Measurements from ENCODE around the gene PLEKHG4.

DNA sequence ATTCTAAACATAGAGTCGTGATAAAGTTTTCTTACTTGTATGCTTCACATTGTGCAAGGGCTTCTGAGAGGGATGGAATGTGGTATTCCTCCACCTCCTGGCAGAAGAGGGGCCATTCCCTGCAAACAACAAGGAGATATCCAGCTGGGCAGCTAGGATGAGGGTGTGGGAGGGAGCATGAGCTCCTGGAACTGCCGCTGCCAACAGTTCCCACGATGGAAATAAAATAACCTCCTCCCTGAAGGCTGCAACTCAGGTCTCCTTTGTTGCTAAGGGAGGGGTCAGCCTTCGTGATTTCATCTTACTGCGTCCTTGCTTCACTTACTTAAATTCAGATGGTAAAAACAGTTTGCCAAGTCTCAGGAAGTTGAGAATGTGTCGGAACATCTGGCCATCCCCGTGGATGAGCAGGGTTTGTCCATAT is 15.6 kb downstream of the PLEKHG4 start:
- TF ChIP-seq, protein P1, sequence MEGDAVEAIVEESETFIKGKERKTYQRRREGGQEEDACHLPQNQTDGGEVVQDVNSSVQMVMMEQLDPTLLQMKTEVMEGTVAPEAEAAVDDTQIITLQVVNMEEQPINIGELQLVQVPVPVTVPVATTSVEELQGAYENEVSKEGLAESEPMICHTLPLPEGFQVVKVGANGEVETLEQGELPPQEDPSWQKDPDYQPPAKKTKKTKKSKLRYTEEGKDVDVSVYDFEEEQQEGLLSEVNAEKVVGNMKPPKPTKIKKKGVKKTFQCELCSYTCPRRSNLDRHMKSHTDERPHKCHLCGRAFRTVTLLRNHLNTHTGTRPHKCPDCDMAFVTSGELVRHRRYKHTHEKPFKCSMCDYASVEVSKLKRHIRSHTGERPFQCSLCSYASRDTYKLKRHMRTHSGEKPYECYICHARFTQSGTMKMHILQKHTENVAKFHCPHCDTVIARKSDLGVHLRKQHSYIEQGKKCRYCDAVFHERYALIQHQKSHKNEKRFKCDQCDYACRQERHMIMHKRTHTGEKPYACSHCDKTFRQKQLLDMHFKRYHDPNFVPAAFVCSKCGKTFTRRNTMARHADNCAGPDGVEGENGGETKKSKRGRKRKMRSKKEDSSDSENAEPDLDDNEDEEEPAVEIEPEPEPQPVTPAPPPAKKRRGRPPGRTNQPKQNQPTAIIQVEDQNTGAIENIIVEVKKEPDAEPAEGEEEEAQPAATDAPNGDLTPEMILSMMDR (IDR thresholded peaks at IDR 0.05), result no peak
- TF ChIP-seq POLR2A (IDR thresholded peaks at IDR 0.05), result no peak

Data from testis (tissue), 2 donors.